GM23248 (cell line): ENCODE data around the gene ACACB.

Experiments used
- EZH2 ChIP-seq: fragments of 200-600 bp; sonication (generic); IDR thresholded peaks from 2 replicates; pipeline ENCODE4 v1.6.1; 2018; ENCODE audit warnings: antibody characterized with exemption, mild to moderate bottlenecking; ENCODE audit not compliant: insufficient read depth, poor library complexity, severe bottlenecking
- EZH2phosphoT487 ChIP-seq: fragments of 200-600 bp; sonication (generic); IDR thresholded peaks from 2 replicates; pipeline ENCODE4 v1.6.1; 2018; ENCODE audit warnings: antibody characterized with exemption, moderate library complexity, mild to moderate bottlenecking, low read depth; ENCODE audit not compliant: insufficient read depth

- TF ChIP-seq EZH2 (peak; percentile 90), EZH2phosphoT487 (0 out of 2 replicates have a peak, but pooled peaks have one; percentile 23)
Observed at GRCh38 chr12:109308534-109309380, 192.4 kb downstream of the ACACB start, which contains the start of gene FOXN4.
